IPS-20b (cell line): ENCODE data around the gene SFT2D2.

Source experiments
- H3K27ac ChIP-seq: one replicate; pipeline ENCODE4 v1.5.1; 2013; ENCODE audit warnings: low read length
- H3K27me3 ChIP-seq: 2 replicates; pipeline ENCODE4 v1.6.1; 2013; ENCODE audit warnings: mild to moderate bottlenecking, low read length, inconsistent platforms; ENCODE audit not compliant: insufficient read depth
- H3K36me3 ChIP-seq: 2 replicates; pipeline ENCODE4 v1.6.1; 2013; ENCODE audit warnings: low read depth, mild to moderate bottlenecking, inconsistent platforms, low read length, moderate library complexity; ENCODE audit not compliant: insufficient read depth
- H3K4me1 ChIP-seq: 2 replicates; pipeline ENCODE4 v1.6.1; 2013; ENCODE audit warnings: mild to moderate bottlenecking, control low read depth, inconsistent platforms, low read length, moderate library complexity; ENCODE audit not compliant: insufficient read depth
- H3K4me3 ChIP-seq: 2 replicates; pipeline ENCODE4 v1.5.1; 2013; ENCODE audit warnings: mild to moderate bottlenecking, low read length, inconsistent platforms
- H3K9ac ChIP-seq: 2 replicates; pipeline ENCODE4 v1.6.1; 2013; ENCODE audit warnings: low read depth, mild to moderate bottlenecking, inconsistent platforms, low read length, moderate library complexity
- H3K9me3 ChIP-seq: 2 replicates; pipeline ENCODE4 v1.6.1; 2013; ENCODE audit warnings: mild to moderate bottlenecking, low read depth, low read length, inconsistent platforms; ENCODE audit not compliant: insufficient read depth

The SFT2D2 gene

GRCh38 chr1:168295411-168296114 lies 69.8 kb downstream of the SFT2D2 start:
- no peaks in the 10 kb centered on the region for H3K27me3 ChIP-seq
- peaks cover 4% of the 10 kb centered on the region; the same call in 1 of the 2 replicates for H3K4me1 ChIP-seq
- H3K27ac ChIP-seq: no peak overlapping the region
- no peaks in the 10 kb centered on the region for H3K9me3 ChIP-seq
- H3K36me3 ChIP-seq: no peaks in the 10 kb centered on the region
- no peak overlapping the region for H3K4me3 ChIP-seq
- no peak overlapping the region for H3K9ac ChIP-seq

GRCh38 chr1:168297019-168297730 lies 71.4 kb downstream of the SFT2D2 start:
- Histone ChIP-seq H3K27ac (no peak overlapping the region), H3K27me3 (no peaks in the 10 kb centered on the region), H3K9me3 (no peaks in the 10 kb centered on the region), H3K4me3 (no peak overlapping the region), H3K4me1 (no peaks in the 10 kb centered on the region), H3K36me3 (no peaks in the 10 kb centered on the region), H3K9ac (no peak overlapping the region)

- Histone ChIP-seq H3K27me3 (no peaks in the 10 kb centered on the region), H3K36me3 (no peaks in the 10 kb centered on the region), H3K4me1 (no peaks in the 10 kb centered on the region), H3K9ac (no peak overlapping the region), H3K9me3 (no peaks in the 10 kb centered on the region), H3K4me3 (no peak overlapping the region), H3K27ac (no peak overlapping the region)
Measured at GRCh38 chr1:168298446-168298845, 72.6 kb downstream of the SFT2D2 start.

GRCh38 chr1:168300626-168301025 lies 74.8 kb downstream of the SFT2D2 start:
- Histone ChIP-seq H3K9ac (no peak overlapping the region), H3K9me3 (no peaks in the 10 kb centered on the region), H3K27me3 (no peaks in the 10 kb centered on the region), H3K4me3 (no peak overlapping the region), H3K4me1 (no peaks in the 10 kb centered on the region), H3K36me3 (no peaks in the 10 kb centered on the region), H3K27ac (no peak overlapping the region)

GRCh38 chr1:168301664-168302320 lies 76.0 kb downstream of the SFT2D2 start:
- no peak overlapping the region for H3K4me3 ChIP-seq
- H3K36me3 ChIP-seq: no peaks in the 10 kb centered on the region
- no peak overlapping the region for H3K27ac ChIP-seq
- no peaks in the 10 kb centered on the region for H3K4me1 ChIP-seq
- no peaks in the 10 kb centered on the region for H3K27me3 ChIP-seq
- no peaks in the 10 kb centered on the region for H3K9me3 ChIP-seq
- no peak overlapping the region for H3K9ac ChIP-seq
